SU-DHL-6 (cell line): Measurements from ENCODE around the gene SP3.

Source experiments
- H2AFZ ChIP-seq: fragments of 200-600 bp; sonication (generic); 2 replicates; pipeline ENCODE4 v1.6.1; 2014; ENCODE audit warnings: low read depth, mild to moderate bottlenecking, moderate library complexity, mixed read lengths, antibody characterized with exemption, low read length; ENCODE audit not compliant: severe bottlenecking
- H3F3A ChIP-seq: fragments of 200-600 bp; shearing (Covaris generic); 2 replicates; pipeline ENCODE4 v1.6.0; 2016; ENCODE audit warnings: antibody characterized with exemption, mild to moderate bottlenecking; ENCODE audit not compliant: insufficient read depth
- H3K27ac ChIP-seq: fragments of 200-600 bp; sonication (generic); 2 replicates; pipeline ENCODE4 v1.5.1; 2016; ENCODE audit warnings: low read depth, mild to moderate bottlenecking, low read length, moderate library complexity, mixed read lengths
- H3K27me3 ChIP-seq: fragments of 200-600 bp; sonication (generic), shearing (Covaris generic); 2 replicates; pipeline ENCODE4 v1.6.0; 2014; ENCODE audit warnings: mild to moderate bottlenecking, low read length
- H3K36me3 ChIP-seq: fragments of 200-600 bp; sonication (generic); 2 replicates; pipeline ENCODE4 v1.6.1; 2014; ENCODE audit warnings: mild to moderate bottlenecking, low read length, mixed read lengths
- H3K4me2 ChIP-seq: fragments of 300-600, 200-600 bp; shearing (Covaris generic), sonication (generic); 2 replicates; pipeline ENCODE4 v1.6.0; 2014; ENCODE audit warnings: low read length, low read depth, mild to moderate bottlenecking; ENCODE audit not compliant: poor library complexity, severe bottlenecking
- H3K4me3 ChIP-seq: fragments of 200-600 bp; sonication (generic); 2 replicates; pipeline ENCODE4 v1.5.1; 2014; ENCODE audit warnings: antibody characterized with exemption, low read length, mild to moderate bottlenecking, mixed read lengths; ENCODE audit not compliant: insufficient read depth, poor library complexity, severe bottlenecking
- H3K79me2 ChIP-seq: fragments of 200-600 bp; sonication (generic); 2 replicates; pipeline ENCODE4 v1.6.1; 2014; ENCODE audit warnings: mild to moderate bottlenecking, low read length, moderate library complexity; ENCODE audit not compliant: insufficient read depth
- H3K9ac ChIP-seq: fragments of 200-600 bp; sonication (generic); 2 replicates; pipeline ENCODE4 v1.7.0; 2014; ENCODE audit warnings: mild to moderate bottlenecking, low read length
- H3K9me2 ChIP-seq: fragments of 200-600 bp; sonication (generic); replicated peaks from 2 replicates; pipeline ENCODE4 v1.6.1; 2014; ENCODE audit warnings: low read length; ENCODE audit not compliant: insufficient read depth
- H3K9me3 ChIP-seq: fragments of 200-600 bp; sonication (generic); 2 replicates; pipeline ENCODE4 v1.6.1; 2014; ENCODE audit warnings: low read length, mixed read lengths; ENCODE audit not compliant: insufficient read depth
- H4K20me1 ChIP-seq: fragments of 200-600 bp; sonication (generic); 2 replicates; pipeline ENCODE4 v1.6.1; 2014; ENCODE audit warnings: low read depth, mild to moderate bottlenecking, antibody characterized with exemption, low read length, moderate library complexity, mixed read lengths
- CTCF ChIP-seq: fragments of 200-600 bp; sonication (generic); IDR thresholded peaks from one replicate; pipeline ENCODE4 v1.5.1; 2017; ENCODE audit warnings: antibody characterized with exemption, mild to moderate bottlenecking, low read length, moderate library complexity; ENCODE audit not compliant: insufficient read depth, poor library complexity, severe bottlenecking
- EZH2phosphoT487 ChIP-seq: fragments of 200-600 bp; sonication (generic), shearing (Covaris generic); conservative IDR thresholded peaks from 2 replicates; pipeline ENCODE4 v1.6.1; 2018; ENCODE audit warnings: mild to moderate bottlenecking, antibody characterized with exemption, low read length, moderate library complexity, mixed read lengths

SP3 gene

DNA sequence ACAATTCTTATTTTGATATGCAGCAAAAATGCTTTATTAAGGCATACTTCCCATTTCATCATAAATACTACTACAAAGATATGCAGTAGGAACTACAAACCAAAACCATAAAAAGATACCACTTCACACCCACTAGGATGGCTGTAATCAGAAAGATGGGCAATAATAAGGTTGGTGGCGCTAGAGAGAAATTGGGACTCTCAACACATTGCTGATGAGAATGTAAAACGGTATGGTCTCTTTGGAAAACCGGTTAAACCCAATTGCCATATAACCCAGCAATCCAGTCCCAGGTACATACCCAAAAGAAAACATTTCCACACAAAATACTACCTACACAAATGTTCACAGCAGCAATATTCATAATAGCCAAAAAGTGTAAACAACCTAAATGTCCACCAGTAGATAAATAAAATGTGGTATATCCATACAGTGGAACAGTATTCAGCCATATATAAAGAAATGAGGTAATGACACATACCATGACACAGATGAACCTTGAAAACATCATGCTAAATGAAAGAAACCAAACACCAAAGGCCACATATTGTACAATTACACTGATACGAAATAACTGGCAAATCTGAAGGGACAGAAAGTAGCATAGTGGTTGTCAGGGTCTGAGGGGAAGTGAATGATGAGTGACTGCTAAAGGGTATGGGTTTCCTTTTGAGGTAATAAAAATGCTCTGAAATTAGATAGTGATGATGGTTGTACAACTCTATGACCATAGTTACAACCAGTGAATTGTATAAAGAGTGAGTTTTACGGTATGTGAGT lies 12.7 kb downstream of the SP3 start:
- Histone ChIP-seq H3K36me3 (peaks cover 69% of the 10 kb centered on the region), H3F3A (0 out of 2 replicates have a peak, but pooled peaks cover 9% of the 10 kb centered on the region), H3K9me2 (no peaks in the 10 kb centered on the region), H2AFZ (no peak overlapping the region), H3K27me3 (no peaks in the 10 kb centered on the region), H4K20me1 (peaks cover 70% of the 10 kb centered on the region), H3K79me2 (peaks cover 100% of the 10 kb centered on the region), H3K4me3 (no peak overlapping the region), H3K9ac (no peak overlapping the region), H3K27ac (no peak overlapping the region), H3K9me3 (no peaks in the 10 kb centered on the region), H3K4me2 (peak overlapping the region; percentile 15)
- TF ChIP-seq EZH2phosphoT487 (no peak), CTCF (peak; percentile 17)

DNA sequence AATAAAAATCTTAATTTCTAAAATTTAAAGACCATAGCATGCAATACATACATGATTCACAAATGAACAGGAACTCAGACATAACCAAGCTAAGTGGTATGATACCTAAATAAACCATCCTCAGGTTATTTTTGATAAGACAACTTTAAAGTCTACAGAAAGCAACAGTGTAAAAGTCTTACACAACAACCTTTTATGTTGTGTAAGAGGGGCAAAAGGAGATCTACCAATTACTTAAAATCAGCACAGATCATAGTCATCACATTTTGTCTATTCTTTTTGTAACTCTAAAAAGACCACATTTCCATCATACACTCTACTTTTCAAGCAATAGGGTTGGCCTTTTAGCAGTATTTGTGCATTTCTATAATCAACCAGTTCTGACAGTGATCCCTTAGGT lies 16.3 kb downstream of the SP3 start:
- Histone ChIP-seq H3K27me3 (no peaks in the 10 kb centered on the region), H3K79me2 (peaks cover 100% of the 10 kb centered on the region), H4K20me1 (peaks cover 69% of the 10 kb centered on the region), H3K9me3 (no peaks in the 10 kb centered on the region), H3K36me3 (peaks cover 40% of the 10 kb centered on the region), H3K27ac (no peak overlapping the region), H2AFZ (no peak overlapping the region), H3K4me3 (no peak overlapping the region), H3K4me2 (no peak overlapping the region), H3K9me2 (no peaks in the 10 kb centered on the region), H3F3A (0 out of 2 replicates have a peak, but pooled peaks cover 15% of the 10 kb centered on the region), H3K9ac (no peak overlapping the region)
- TF ChIP-seq CTCF (no peak), EZH2phosphoT487 (no peak)

GRCh38 chr2:173948198-173948597 lies 17.0 kb downstream of the SP3 start:
- Histone ChIP-seq H3K4me2 (no peak overlapping the region), H3K36me3 (peaks cover 38% of the 10 kb centered on the region; the same call in 1 of the 2 replicates)
- TF ChIP-seq EZH2phosphoT487, result no peak
- TF ChIP-seq CTCF, result no peak

More at GRCh38 chr2:173948198-173948597, 17.0 kb downstream of the SP3 start:
- H4K20me1 ChIP-seq, result peaks cover 73% of the 10 kb centered on the region
- H3K27me3 ChIP-seq, result no peaks in the 10 kb centered on the region
- 0 out of 2 replicates have a peak, but pooled peaks cover 15% of the 10 kb centered on the region for H3F3A ChIP-seq
- H3K27ac ChIP-seq, result no peak overlapping the region
- no peaks in the 10 kb centered on the region for H3K9me3 ChIP-seq
- no peak overlapping the region for H3K9ac ChIP-seq
- no peak overlapping the region for H3K4me3 ChIP-seq
- no peaks in the 10 kb centered on the region for H3K9me2 ChIP-seq
- peaks cover 100% of the 10 kb centered on the region for H3K79me2 ChIP-seq
- H2AFZ ChIP-seq, result no peak overlapping the region
